Uterus (tissue), 4 donors: ENCODE data around the gene GALNT15. TPM values are rescaled to one million over a fixed set of nuclear protein-coding genes. Genes with fewer than 3 reads are reported as not detected.

Experiments used
- DNase-seq, 2 donors: peaks; one replicate each; pipeline ENCODE4 v3.0.0-alpha.2; 2019 to 2020
- H3K27ac ChIP-seq, 2 donors: fragments of 200-600 bp; sonication (generic); 1 replicate in 1 of 2; 2 replicates in 1 of 2; pipeline ENCODE4 v1.5.1; 2016 to 2018
- H3K27me3 ChIP-seq, 2 donors: fragments of 200-600 bp; sonication (generic); one replicate each; pipeline ENCODE4 v1.5.1; 2018 to 2019; ENCODE audit warnings: control low read depth in 1 of 2
- H3K36me3 ChIP-seq, 2 donors: fragments of 200-600 bp; sonication (generic); one replicate each; pipeline ENCODE4 v1.5.1; 2019; ENCODE audit warnings: control low read depth in 1 of 2
- H3K4me1 ChIP-seq, 2 donors: fragments of 200-600 bp; sonication (generic); one replicate each; pipeline ENCODE4 v1.5.1; 2018 to 2019; ENCODE audit warnings: control low read depth in 1 of 2
- H3K4me3 ChIP-seq, 2 donors: fragments of 200-600 bp; sonication (generic); 1 replicate in 1 of 2; 2 replicates in 1 of 2; pipeline ENCODE4 v1.5.1; 2018 to 2019; ENCODE audit warnings: mild to moderate bottlenecking in 1 of 2
- H3K9me3 ChIP-seq, 2 donors: fragments of 200-600 bp; sonication (generic); one replicate each; pipeline ENCODE4 v1.5.1; 2019; ENCODE audit warnings: control low read depth in 1 of 2
- POLR2A ChIP-seq, 2 donors: fragments of 450-650 bp; IDR thresholded peaks; one replicate each; pipeline ENCODE4 v1.6.1; 2016; ENCODE audit warnings: antibody characterized with exemption in 2 of 2, mild to moderate bottlenecking in 1 of 2, moderate library complexity in 1 of 2
- intact Hi-C: fragments of 100-400 bp; cut with DNase I; formaldehyde crosslinking; loops from one replicate; pipeline ENCODE4 v1.15.1; 2023; ENCODE audit warnings: low total_unique reads
- total RNA-seq, 4 donors: library from RNA; depleted of rRNA in 3 of 4; stranded (reverse); fragments of >200 nt in 3 of 4; gene quantifications; one replicate each; pipeline versions ENCODE4 v1.1.0 to v1.2.4, GENCODE V29; 2014 to 2023
- TF ChIP-seq, protein P1 (sequence below), 4 experiments: fragments of 200-600 bp in 2 of 4; fragments of 450-650 bp in 2 of 4; sonication (generic) in 2 of 4; IDR thresholded peaks; one replicate each; pipeline ENCODE4 v1.5.1; 2016 to 2019; ENCODE audit warnings: antibody characterized with exemption in 4 of 4, mild to moderate bottlenecking in 2 of 4, moderate library complexity in 1 of 4
- donor health status: DM: yes; HTN: yes; CAD: no.

GALNT15 gene
- total RNA-seq, 4 donors from 2014 or later = 6.6 to 85.2 (median 53.3) TPM

DNA sequence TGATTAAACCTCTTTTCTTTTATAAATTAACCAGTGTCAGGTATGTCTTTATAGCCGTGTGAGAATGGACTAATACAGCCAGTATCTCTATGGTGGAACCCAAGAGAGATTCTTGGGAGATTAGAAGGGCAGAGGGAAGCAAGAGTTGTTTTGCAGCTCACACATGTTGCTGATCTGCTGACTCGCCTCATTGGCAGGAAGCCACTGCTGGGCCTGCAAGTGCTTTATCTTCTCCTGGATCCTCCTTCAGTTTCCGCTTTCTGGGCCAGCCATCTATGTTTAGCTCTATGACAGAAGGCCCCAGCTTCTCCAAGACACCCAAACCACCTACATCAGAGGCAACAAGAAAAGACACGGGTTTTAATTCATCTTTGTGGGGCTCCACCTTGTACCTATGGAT, 23.4 kb upstream of the GALNT15 start:
- TF ChIP-seq, protein P1, sequence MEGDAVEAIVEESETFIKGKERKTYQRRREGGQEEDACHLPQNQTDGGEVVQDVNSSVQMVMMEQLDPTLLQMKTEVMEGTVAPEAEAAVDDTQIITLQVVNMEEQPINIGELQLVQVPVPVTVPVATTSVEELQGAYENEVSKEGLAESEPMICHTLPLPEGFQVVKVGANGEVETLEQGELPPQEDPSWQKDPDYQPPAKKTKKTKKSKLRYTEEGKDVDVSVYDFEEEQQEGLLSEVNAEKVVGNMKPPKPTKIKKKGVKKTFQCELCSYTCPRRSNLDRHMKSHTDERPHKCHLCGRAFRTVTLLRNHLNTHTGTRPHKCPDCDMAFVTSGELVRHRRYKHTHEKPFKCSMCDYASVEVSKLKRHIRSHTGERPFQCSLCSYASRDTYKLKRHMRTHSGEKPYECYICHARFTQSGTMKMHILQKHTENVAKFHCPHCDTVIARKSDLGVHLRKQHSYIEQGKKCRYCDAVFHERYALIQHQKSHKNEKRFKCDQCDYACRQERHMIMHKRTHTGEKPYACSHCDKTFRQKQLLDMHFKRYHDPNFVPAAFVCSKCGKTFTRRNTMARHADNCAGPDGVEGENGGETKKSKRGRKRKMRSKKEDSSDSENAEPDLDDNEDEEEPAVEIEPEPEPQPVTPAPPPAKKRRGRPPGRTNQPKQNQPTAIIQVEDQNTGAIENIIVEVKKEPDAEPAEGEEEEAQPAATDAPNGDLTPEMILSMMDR (IDR thresholded peaks at IDR 0.05) = no peak
- TF ChIP-seq POLR2A (IDR thresholded peaks at IDR 0.05) = no peak
- Histone ChIP-seq H3K4me3 (no peak overlapping the region), H3K27ac (peak overlapping the region; percentile 49 to 53), H3K36me3 (no peaks in the 10 kb centered on the region), H3K4me1 (peaks cover 0 to 4% of the 10 kb centered on the region in 2 donors), H3K27me3 (no peaks in the 10 kb centered on the region), H3K9me3 (no peaks in the 10 kb centered on the region)
- peak; percentile 55 to 72 for DNase-seq
- intact Hi-C loops = no loop called here

DNA sequence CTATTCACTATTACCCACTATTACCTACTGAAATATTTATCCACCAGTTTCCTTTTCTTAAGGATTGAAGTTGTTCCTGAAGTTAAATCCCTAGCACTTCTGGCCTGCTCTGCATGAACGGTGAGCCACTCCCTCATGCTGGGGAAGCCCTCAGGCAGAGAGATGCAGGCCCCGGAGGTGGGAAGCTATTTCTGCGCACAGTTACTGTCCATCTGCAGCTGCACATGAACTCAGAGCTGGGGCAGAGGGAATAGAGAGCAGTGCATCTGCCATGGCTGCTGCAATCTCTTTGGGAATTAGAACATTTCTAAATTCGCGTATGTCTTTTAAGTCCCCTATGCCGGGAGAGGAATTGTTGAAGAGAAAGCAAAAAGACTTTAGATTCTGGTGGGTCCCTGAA, 6.3 kb upstream of the GALNT15 start:
- DNase-seq = no peak
- no peaks in the 10 kb centered on the region for H3K36me3 ChIP-seq
- no peaks in the 10 kb centered on the region for H3K27me3 ChIP-seq
- H3K27ac ChIP-seq = no peak overlapping the region
- no peak overlapping the region for H3K4me3 ChIP-seq
- TF ChIP-seq, protein P1 (IDR thresholded peaks at IDR 0.05) = no peak
- no peak for TF ChIP-seq POLR2A (IDR thresholded peaks at IDR 0.05)
- no peaks in the 10 kb centered on the region for H3K9me3 ChIP-seq
- no peaks in the 10 kb centered on the region for H3K4me1 ChIP-seq
- intact Hi-C loops = no loop called here

DNA sequence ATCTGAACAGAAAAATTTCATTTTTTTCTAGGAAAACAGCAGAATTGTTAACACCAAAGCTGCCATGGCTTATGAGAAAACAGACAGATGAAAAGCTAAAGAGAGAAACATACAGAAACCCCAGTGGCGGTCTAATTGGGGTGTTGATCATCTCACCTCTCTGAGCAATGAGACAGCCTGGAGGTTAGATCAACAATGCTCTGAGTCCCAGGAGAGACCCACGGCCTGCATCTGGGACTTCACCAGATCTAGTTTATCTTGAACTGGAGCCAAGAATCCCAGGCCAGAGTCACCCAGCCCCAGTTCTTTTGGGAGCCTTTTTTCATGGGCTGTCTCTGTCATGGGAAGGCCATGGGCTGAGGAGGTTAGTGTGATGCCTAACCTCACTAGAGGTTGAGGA, 3.5 kb upstream of the GALNT15 start:
- no peaks in the 10 kb centered on the region for H3K36me3 ChIP-seq
- no peak overlapping the region for H3K4me3 ChIP-seq
- TF ChIP-seq POLR2A (IDR thresholded peaks at IDR 0.05) = no peak
- TF ChIP-seq, protein P1 (IDR thresholded peaks at IDR 0.05) = no peak
- no peak for DNase-seq
- no peak overlapping the region for H3K27ac ChIP-seq
- intact Hi-C loops = no loop called here
- no peaks in the 10 kb centered on the region for H3K27me3 ChIP-seq
- peaks cover 0 to 5% of the 10 kb centered on the region in 2 donors for H3K4me1 ChIP-seq
- H3K9me3 ChIP-seq = no peaks in the 10 kb centered on the region

- no peak for DNase-seq
- Histone ChIP-seq H3K9me3 (no peaks in the 10 kb centered on the region), H3K27ac (no peak overlapping the region), H3K27me3 (no peaks in the 10 kb centered on the region), H3K4me3 (no peak overlapping the region), H3K36me3 (no peaks in the 10 kb centered on the region), H3K4me1 (peaks cover 0 to 5% of the 10 kb centered on the region in 2 donors)
- TF ChIP-seq, protein P1 (IDR thresholded peaks at IDR 0.05) = no peak
- TF ChIP-seq POLR2A (IDR thresholded peaks at IDR 0.05) = no peak
- intact Hi-C loops = no loop called here
These were observed 2.7 kb upstream of the GALNT15 start for GRCh38 chr3:16171825-16172224.

DNA sequence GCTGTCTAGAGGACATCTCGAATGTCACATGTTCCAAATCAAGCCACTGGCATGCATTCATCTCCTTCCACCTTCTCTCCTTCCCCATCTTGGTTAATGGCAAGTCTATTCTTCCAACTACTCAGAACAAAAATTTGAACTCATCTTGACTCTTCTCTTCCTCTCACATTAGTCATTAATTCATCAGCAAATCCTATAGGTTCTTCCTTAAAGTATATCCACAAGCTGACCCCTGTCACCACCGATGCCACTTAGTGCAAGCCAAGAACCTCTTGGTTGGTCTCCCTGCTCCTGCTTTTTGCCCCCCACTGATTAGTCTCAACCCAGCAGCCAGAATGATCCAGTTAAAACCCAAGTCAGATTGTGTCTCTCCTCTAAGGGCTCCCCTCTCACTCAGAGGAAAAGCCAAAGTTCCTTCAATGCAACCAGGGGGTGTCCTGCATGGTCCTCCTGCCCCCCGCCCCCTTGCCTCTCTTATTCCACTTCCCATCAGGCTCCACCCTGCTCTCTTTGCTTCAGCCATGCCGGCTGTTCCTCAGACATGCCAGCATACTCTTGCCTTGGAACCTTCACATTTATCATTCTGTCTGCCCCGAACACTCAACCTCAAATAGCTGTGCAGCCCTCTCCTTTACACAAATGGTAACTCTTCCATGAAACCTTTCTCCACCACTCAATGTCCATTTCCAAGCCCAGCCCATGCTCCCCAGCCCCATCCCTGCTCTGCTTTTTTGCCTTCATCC, 1.0 kb upstream of the GALNT15 start:
- Histone ChIP-seq H3K4me3 (no peak overlapping the region), H3K27me3 (no peaks in the 10 kb centered on the region), H3K27ac (peak overlapping the region; percentile 50 to 55), H3K36me3 (no peaks in the 10 kb centered on the region), H3K4me1 (peaks cover 0 to 5% of the 10 kb centered on the region in 2 donors), H3K9me3 (no peaks in the 10 kb centered on the region)
- no peak for DNase-seq
- no peak for TF ChIP-seq POLR2A (IDR thresholded peaks at IDR 0.05)
- TF ChIP-seq, protein P1 (IDR thresholded peaks at IDR 0.05) = no peak
- intact Hi-C loops = no loop called here
